ENCODE measurements around the gene NDUFB4.

Gene NDUFB4

DNA sequence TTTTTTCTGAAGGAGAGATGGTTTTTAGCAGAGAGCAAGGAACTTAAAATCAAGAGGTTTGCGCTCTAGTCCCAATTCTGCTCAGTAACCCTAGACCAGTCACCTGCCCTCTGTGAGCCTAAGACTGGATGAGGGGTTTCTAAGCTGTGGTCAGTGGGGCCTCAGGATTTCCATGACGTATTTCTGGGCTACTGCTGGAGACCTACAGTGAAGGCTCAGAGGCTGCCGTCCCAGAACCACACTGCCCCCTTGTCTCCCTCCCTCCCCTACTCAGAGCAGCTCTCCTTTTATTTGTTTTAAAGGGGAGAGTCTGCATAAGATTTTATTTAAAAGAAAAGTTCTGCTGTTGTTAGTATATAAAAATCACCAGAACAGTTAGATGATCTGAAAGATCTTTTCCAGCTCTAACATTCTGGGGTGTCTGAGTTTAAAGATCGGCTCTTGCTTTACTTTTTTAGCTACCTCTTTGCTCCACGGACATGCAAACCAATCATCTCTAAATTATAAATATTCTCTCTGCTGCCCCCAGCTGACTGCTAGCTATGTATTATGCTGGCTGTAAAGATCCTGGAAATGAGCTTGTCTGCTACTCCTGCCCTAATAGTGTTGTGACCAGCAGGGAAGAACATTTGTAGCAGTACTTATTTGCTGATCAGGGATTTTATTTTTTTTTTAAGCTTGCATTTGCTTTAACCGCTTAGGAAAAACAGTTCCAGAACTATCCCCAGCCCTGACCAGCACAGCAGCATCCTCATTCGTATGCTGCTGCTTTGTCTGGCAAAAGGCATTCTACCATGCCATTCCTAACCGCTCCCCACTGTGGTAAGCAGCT is 28.6 kb upstream of the NDUFB4 start:
- Histone ChIP-seq H2AK5ac (ENCODE audit: low read length) (no peak overlapping the region), H2AFZ (ENCODE audit: insufficient read depth, low read length, poor library complexity) (no peak overlapping the region), H3K27ac (ENCODE audit: low read depth, low read length) (no peak overlapping the region), H3K23ac (ENCODE audit: low read length) (no peak overlapping the region), H3K4ac (ENCODE audit: low read depth, low read length) (no peak overlapping the region), H3K18ac (ENCODE audit: low read length) (no peak overlapping the region), H3K9ac (ENCODE audit: low read length) (no peak overlapping the region), H3K27me3 (ENCODE audit: insufficient read depth, low read length) (no peaks in the 10 kb centered on the region), H4K8ac (ENCODE audit: low read depth, low read length) (no peak overlapping the region), H3K4me1 (ENCODE audit: control insufficient read depth in 1 of 2, insufficient read depth in 2 of 2, low read length in 2 of 2) (peaks cover 2% of the 10 kb centered on the region in 2 experiments), H3K9me3 (ENCODE audit: insufficient read depth, low read depth, low read length) (no peaks in the 10 kb centered on the region), H3K14ac (ENCODE audit: low read length) (no peak overlapping the region), H2BK12ac (ENCODE audit: low read length) (no peak overlapping the region), H3K79me2 (ENCODE audit: control insufficient read depth, insufficient read depth, low read length, poor library complexity) (no peaks in the 10 kb centered on the region), H2BK120ac (ENCODE audit: insufficient read depth, low read length, poor library complexity) (no peak overlapping the region), H3K4me2 (ENCODE audit: low read length) (no peak overlapping the region), H4K91ac (ENCODE audit: low read depth, low read length) (no peak overlapping the region), H2BK5ac (ENCODE audit: low read depth, low read length, poor library complexity) (no peak overlapping the region), H3K4me3 (ENCODE audit: low read depth, low read length) (no peak overlapping the region), H4K12ac (ENCODE audit: low read depth, low read length) (no peak overlapping the region), H3K79me1 (ENCODE audit: low read length) (no peaks in the 10 kb centered on the region), H3K36me3 (ENCODE audit: control insufficient read depth in 1 of 2, insufficient read depth in 2 of 2, low read length in 2 of 2) (no peaks in the 10 kb centered on the region)
- peak in 1 of 2 donors; percentile 31 for DNase-seq
- no CpG with 5 or more reads among the region's 8 CpGs for WGBS (ENCODE audit: extremely low coverage, insufficient coverage, insufficient read length)

DNA sequence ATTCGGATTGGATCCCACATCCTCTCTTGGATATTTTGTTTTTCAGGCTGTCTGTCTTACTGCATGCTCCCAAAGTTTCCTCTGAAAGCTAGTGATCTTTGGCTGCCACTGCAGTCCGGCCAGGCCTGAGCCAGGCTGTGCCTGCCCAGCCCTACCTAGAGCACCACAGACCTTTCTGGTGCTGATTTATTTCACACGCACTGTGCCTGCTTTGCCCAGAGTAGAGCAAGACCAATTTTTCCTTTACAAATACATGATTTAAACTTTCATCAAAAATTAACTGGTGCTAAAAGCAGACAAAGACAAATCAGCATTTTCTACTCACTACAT is 28.0 kb upstream of the NDUFB4 start:
- H2AK5ac ChIP-seq (ENCODE audit: low read length): no peak overlapping the region
- no peak overlapping the region for H3K4me3 ChIP-seq (ENCODE audit: low read depth, low read length)
- H2AFZ ChIP-seq (ENCODE audit: insufficient read depth, low read length, poor library complexity): no peak overlapping the region
- H3K4ac ChIP-seq (ENCODE audit: low read depth, low read length): no peak overlapping the region
- H3K36me3 ChIP-seq (ENCODE audit: control insufficient read depth in 1 of 2, insufficient read depth in 2 of 2, low read length in 2 of 2): no peaks in the 10 kb centered on the region
- DNase-seq: no peak
- no peak overlapping the region for H4K8ac ChIP-seq (ENCODE audit: low read depth, low read length)
- H3K27me3 ChIP-seq (ENCODE audit: insufficient read depth, low read length): no peaks in the 10 kb centered on the region
- no peak overlapping the region for H2BK12ac ChIP-seq (ENCODE audit: low read length)
- H3K27ac ChIP-seq (ENCODE audit: low read depth, low read length): no peak overlapping the region
- H3K79me1 ChIP-seq (ENCODE audit: low read length): no peaks in the 10 kb centered on the region
- no peak overlapping the region for H3K18ac ChIP-seq (ENCODE audit: low read length)
- H2BK120ac ChIP-seq (ENCODE audit: insufficient read depth, low read length, poor library complexity): no peak overlapping the region
- H3K4me2 ChIP-seq (ENCODE audit: low read length): no peak overlapping the region
- H3K79me2 ChIP-seq (ENCODE audit: control insufficient read depth, insufficient read depth, low read length, poor library complexity): no peaks in the 10 kb centered on the region
- H2BK5ac ChIP-seq (ENCODE audit: low read depth, low read length, poor library complexity): no peak overlapping the region
- H4K91ac ChIP-seq (ENCODE audit: low read depth, low read length): no peak overlapping the region
- no peak overlapping the region for H3K23ac ChIP-seq (ENCODE audit: low read length)
- no CpG with 5 or more reads among the region's 3 CpGs for WGBS (ENCODE audit: extremely low coverage, insufficient coverage, insufficient read length)
- H3K4me1 ChIP-seq (ENCODE audit: control insufficient read depth in 1 of 2, insufficient read depth in 2 of 2, low read length in 2 of 2): peaks cover 2% of the 10 kb centered on the region in 2 experiments
- H4K12ac ChIP-seq (ENCODE audit: low read depth, low read length): no peak overlapping the region
- H3K9me3 ChIP-seq (ENCODE audit: insufficient read depth, low read depth, low read length): peaks cover 2% of the 10 kb centered on the region
- no peak overlapping the region for H3K14ac ChIP-seq (ENCODE audit: low read length)
- no peak overlapping the region for H3K9ac ChIP-seq (ENCODE audit: low read length)

DNA sequence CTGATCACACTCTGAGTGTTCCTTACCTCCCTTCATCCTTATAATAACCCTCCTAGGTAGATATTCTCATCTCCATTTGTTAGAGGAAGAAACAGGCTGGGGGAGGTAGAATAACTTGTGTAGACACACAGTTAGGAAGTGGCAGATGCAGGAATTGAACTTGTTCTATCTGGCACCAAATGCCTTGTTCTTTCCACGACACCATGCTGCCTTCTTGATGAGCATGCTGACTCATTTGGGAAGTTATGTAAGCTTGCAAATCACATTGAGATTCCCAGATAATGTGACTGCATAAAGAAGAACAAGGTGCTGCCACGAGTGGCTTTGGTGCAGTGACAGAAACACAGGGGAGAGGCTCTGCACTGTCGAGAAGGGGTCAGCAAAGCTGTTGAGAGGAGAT is 27.5 kb upstream of the NDUFB4 start:
- Histone ChIP-seq H3K4ac (ENCODE audit: low read depth, low read length) (no peak overlapping the region), H3K4me2 (ENCODE audit: low read length) (no peak overlapping the region)
- no CpG with 5 or more reads among the region's 3 CpGs for WGBS (ENCODE audit: extremely low coverage, insufficient coverage, insufficient read length)

DNA sequence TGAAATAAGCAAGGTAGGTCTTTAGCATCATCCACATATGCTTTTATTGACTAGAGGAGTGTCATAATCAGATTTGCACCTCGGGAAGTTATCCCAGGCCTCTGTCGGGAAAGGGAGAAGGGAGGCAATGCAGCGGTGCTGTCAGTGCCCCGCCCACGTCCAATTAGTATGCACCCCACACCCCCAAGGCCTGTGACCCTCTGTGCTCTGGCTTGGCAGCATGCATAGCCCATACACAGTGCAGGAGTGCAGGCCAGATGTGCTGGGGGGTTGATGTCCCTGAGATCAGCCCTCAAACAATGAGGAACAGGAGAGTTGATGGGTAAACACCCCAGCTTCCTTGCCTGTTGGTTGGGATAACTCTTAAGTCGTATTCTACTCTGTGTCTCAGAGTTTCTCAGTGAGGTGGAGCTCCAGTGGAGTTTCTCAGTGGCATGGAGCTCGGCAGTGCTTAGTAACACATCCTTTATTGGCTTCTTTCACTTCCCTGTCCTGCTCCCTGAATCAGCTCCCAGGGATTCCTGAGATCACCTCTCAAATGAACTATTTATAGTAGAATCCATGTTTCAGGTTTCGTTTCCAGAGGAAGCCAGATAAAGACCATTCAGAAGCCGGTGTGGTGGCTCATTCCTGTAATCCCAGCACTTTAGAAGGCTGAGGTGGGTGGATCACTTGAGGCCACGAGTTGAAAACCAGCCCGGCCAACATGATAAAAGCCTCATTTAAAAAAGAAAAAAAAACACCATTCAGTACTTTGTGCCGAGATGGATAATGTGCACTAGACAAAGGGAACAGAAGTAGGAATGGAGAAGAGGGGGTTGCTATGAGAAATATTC is 26.7 kb upstream of the NDUFB4 start:
- Histone ChIP-seq H3K4me1 (ENCODE audit: control insufficient read depth in 1 of 2, insufficient read depth in 2 of 2, low read length in 2 of 2) (no peaks in the 10 kb centered on the region), H3K27ac (ENCODE audit: low read depth, low read length) (no peak overlapping the region), H3K4me2 (ENCODE audit: low read length) (no peak overlapping the region), H3K9me3 (ENCODE audit: insufficient read depth, low read depth, low read length) (peaks cover 2% of the 10 kb centered on the region), H3K79me2 (ENCODE audit: control insufficient read depth, insufficient read depth, low read length, poor library complexity) (no peaks in the 10 kb centered on the region), H3K79me1 (ENCODE audit: low read length) (no peaks in the 10 kb centered on the region), H3K27me3 (ENCODE audit: insufficient read depth, low read length) (no peaks in the 10 kb centered on the region), H2BK5ac (ENCODE audit: low read depth, low read length, poor library complexity) (no peak overlapping the region), H4K91ac (ENCODE audit: low read depth, low read length) (no peak overlapping the region), H4K12ac (ENCODE audit: low read depth, low read length) (no peak overlapping the region), H3K14ac (ENCODE audit: low read length) (no peak overlapping the region), H3K36me3 (ENCODE audit: control insufficient read depth in 1 of 2, insufficient read depth in 2 of 2, low read length in 2 of 2) (no peaks in the 10 kb centered on the region), H3K4me3 (ENCODE audit: low read depth, low read length) (no peak overlapping the region), H4K8ac (ENCODE audit: low read depth, low read length) (no peak overlapping the region), H2BK12ac (ENCODE audit: low read length) (no peak overlapping the region), H3K18ac (ENCODE audit: low read length) (no peak overlapping the region), H3K4ac (ENCODE audit: low read depth, low read length) (no peak overlapping the region), H3K23ac (ENCODE audit: low read length) (no peak overlapping the region), H3K9ac (ENCODE audit: low read length) (no peak overlapping the region), H2BK120ac (ENCODE audit: insufficient read depth, low read length, poor library complexity) (no peak overlapping the region), H2AK5ac (ENCODE audit: low read length) (no peak overlapping the region), H2AFZ (ENCODE audit: insufficient read depth, low read length, poor library complexity) (no peak overlapping the region)
- no peak for DNase-seq
- WGBS (ENCODE audit: extremely low coverage, insufficient coverage, insufficient read length): no CpG with 5 or more reads among the region's 12 CpGs

More for the DNA sequence above, 27.5 kb upstream of the NDUFB4 start:
- peaks cover 0 to 1% of the 10 kb centered on the region in 2 experiments for H3K4me1 ChIP-seq (ENCODE audit: control insufficient read depth in 1 of 2, insufficient read depth in 2 of 2, low read length in 2 of 2)
- no peak overlapping the region for H2BK5ac ChIP-seq (ENCODE audit: low read depth, low read length, poor library complexity)
- no peak overlapping the region for H3K9ac ChIP-seq (ENCODE audit: low read length)
- H3K4me3 ChIP-seq (ENCODE audit: low read depth, low read length): no peak overlapping the region
- H4K12ac ChIP-seq (ENCODE audit: low read depth, low read length): no peak overlapping the region
- H2AFZ ChIP-seq (ENCODE audit: insufficient read depth, low read length, poor library complexity): no peak overlapping the region
- H3K23ac ChIP-seq (ENCODE audit: low read length): no peak overlapping the region
- H2BK12ac ChIP-seq (ENCODE audit: low read length): no peak overlapping the region
- H4K91ac ChIP-seq (ENCODE audit: low read depth, low read length): no peak overlapping the region
- no peaks in the 10 kb centered on the region for H3K79me1 ChIP-seq (ENCODE audit: low read length)
- H3K14ac ChIP-seq (ENCODE audit: low read length): no peak overlapping the region
- H2BK120ac ChIP-seq (ENCODE audit: insufficient read depth, low read length, poor library complexity): no peak overlapping the region
- no peak overlapping the region for H3K18ac ChIP-seq (ENCODE audit: low read length)
- DNase-seq: peak in 1 of 2 donors; percentile 24
- H3K27me3 ChIP-seq (ENCODE audit: insufficient read depth, low read length): no peaks in the 10 kb centered on the region
- H2AK5ac ChIP-seq (ENCODE audit: low read length): no peak overlapping the region
- H3K27ac ChIP-seq (ENCODE audit: low read depth, low read length): no peak overlapping the region
- no peaks in the 10 kb centered on the region for H3K79me2 ChIP-seq (ENCODE audit: control insufficient read depth, insufficient read depth, low read length, poor library complexity)
- no peaks in the 10 kb centered on the region for H3K36me3 ChIP-seq (ENCODE audit: control insufficient read depth in 1 of 2, insufficient read depth in 2 of 2, low read length in 2 of 2)
- H3K9me3 ChIP-seq (ENCODE audit: insufficient read depth, low read depth, low read length): peaks cover 2% of the 10 kb centered on the region
- H4K8ac ChIP-seq (ENCODE audit: low read depth, low read length): no peak overlapping the region

Measured in trophoblast cell (in vitro differentiated cells and primary cell).